ENCODE measurements around the gene DCTPP1.

Gene DCTPP1

DNA sequence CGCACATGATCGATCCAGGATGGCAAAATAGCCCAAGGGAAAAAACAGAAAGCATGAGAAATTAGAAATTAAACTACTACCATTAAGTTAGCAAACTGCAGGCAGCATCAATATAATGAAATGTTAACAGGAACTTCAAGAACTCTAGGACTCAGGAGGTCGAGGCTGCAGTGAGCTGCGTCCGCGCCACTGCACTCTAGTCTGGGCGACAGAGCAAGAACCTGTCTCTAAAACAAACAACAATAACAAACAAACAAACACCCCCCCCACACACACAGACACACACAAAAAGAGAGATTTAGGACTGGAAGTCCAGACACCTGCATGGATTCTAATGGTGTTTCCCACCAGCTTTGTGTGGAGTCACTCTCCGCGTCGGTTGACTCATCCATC lies 16.4 kb upstream of the DCTPP1 start:
- no peak for DNase-seq

DNA sequence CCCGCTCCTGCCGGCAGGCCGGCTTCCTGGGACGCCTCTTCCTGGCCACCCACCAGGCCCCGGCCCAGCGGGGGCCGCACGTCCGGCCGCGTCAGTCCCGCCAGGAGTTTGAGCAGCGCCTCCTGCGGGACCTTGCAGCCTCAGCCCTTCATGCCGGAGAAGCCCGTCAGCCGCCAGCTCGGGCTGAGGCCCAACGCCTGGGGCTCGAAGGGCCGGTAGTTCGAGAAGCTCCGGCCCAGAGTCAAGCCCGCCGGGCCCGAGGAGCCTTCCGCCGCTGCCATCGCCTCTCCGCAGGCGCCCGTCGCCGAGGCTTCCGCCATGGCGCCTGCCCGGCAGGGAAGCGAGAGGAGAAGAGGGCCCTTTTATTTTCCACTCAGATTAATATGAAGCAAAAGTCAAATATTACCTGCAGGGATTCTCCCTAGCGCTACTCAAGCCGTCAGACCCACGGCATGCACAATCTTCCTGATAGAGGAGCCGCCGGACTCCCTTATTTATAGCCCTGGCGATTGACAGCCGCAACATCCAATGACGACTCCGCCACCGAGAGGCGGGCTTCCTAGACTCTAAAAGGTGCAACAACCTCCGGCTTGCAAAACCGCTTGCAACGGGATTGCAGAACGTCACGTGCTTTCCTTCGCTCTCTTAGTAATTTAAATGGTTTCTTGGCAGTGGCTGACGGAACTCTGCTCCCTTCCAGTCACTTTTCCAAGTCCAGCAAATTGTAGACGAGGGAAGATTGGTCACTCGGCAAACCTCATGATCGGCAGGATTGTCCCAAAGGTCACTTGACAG lies 15.8 kb upstream of the DCTPP1 start, which contains the start of gene SEPHS2:
Gene SEPHS2, minus strand, starts transcription at position 467 of the 795 bp plus-strand sequence. Its CDS starts 147 bp downstream, at position 320.
- peak; percentile 96 for DNase-seq

DNA sequence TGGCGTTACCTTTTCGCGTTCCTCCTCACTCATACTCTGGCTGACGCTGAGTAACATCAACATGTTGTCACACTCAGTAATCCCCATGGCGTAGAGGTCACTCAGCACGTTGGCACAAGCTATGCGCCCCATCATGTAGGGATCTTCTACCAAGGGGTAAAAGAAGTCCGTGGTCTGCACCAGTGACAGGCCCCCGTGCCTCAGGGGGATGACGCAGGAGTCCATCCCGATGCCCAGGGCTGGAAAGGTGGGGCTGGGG lies 15.2 kb upstream of the DCTPP1 start:
- no peak for DNase-seq

DNA sequence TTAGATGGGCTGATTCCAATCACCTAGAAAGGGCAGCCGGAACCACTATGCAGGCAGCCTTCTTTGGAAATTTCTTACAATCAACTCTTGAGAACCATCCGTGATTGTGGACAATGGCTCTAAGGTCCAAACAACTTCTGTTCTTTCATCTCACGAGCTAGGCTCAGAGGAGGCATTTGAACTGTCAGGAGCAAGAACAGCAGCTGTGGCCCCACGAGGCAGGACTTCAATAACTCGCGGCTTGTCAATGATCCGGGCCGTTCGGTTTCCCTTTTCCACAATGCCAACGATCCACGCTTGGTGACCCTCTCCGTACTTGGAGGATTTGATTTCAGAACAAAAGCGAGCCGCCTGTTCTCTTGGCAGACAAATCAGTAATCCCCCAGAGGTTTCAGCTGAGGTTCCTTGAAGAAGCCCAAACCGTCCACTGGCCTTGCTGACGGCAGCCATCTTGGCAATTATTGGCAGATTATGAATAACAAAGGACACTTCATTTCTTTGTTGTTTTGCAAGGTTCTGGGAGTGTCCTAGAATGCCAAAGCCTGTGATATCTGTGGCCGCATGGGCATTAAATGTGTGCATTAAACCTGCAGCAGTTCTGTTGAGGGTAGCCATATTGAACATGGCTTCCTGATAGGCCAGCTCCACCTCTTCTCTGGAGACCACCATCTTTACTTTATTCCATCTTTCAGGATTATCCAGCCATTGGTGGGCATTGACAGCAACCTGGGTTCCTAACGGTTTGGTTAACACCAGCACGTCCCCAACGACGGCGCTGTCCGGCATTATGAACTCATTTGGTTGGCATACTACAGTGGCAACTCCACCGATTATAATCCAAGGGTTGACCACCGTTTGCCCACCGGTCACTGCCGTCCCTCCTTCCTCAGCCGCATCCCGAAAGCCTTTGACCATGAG lies 14.7 kb upstream of the DCTPP1 start:
- no peak for DNase-seq

DNA sequence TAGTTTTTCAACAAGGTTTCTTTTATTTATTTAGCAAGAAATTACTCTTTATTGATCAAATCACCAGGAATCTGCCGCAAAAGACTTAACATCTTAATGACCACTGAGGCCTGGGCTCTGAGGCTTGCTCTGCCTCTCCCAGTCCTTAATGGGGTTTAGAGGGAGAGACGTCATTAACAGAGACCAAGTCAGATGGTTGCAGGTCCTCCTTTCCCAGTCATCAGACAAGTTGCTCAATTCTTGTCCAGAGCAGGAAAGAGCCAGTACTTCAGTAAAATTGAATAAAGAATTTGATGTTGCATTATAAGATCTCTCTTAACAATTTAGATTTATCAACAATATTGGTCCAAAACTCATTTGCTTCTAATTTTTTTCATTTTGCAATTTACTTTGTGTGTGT lies 13.8 kb upstream of the DCTPP1 start:
- DNase-seq, result no peak

DNA sequence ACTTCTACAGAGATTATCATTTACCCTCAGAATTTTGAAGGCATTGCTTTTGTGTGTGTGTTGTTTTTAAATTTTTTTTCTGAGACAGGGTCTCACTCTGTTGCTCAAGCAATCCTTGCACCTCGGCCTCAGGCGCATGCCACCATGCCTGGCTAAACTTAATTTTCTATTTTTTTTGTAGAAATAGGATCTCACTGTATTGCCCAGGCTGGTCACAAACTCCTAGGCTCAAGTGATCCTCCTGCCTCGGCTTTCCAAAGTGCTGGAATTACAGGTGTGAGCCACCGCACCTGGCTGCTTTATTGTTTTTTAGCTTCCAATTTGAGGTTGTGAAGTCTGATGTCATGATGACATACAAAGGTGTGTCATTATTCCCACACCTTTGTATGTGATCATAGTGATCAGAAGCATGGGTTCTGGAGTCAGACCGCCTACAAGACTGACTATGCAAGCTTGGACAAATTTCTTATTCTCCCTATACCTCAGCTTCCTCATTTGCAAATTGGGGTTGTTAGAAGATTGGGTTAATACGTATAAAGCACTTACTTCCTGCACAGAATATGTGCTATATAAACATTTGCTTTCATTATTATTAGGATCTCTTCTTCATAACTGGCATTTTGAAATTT lies 10.0 kb upstream of the DCTPP1 start:
- no peak for DNase-seq

DNA sequence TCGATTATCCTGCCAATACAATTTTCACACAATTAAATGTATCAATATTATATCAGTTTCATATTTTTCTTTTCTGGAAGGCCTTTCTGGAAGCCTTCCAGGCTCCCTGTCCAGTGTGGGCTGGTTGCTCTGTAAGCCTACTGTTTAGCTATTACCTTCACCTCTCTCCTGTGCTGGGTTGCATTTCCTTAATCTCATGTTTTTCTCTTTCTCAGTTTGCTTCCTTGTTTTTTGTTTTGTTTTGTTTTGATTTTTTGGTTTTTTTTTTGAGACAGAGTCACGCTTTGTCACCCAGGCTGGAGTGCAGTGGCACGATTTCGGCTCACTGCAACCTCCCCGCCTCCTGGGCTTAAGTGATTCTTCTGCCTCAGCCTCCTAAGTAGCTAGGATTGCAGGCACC lies 9.0 kb upstream of the DCTPP1 start:
- DNase-seq, result no peak

DNA sequence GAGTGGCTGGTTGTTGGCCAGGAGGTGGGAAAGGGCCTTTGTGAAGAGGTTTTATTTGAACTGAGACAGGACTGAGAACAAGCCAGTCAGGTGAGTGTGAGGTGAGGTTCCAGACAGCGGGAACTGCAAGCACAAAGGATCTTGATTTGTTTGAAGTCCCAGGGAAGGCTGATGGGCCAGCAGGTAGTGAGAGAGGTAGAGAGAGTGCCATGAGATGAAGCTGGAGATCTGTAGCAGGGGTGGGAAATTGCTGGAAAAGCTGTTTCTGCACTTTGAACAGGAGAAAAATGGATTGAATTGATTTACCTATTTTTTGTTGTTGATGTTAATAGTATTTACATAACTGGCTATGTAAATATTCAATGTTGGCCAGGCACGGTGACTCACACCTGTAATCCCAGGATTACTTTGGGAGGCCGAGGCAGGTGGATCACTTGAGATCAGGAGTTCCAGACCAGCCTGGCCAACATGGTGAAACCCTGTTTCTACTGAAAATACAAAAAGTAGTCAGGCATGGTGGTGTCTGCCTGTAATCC lies 7.7 kb upstream of the DCTPP1 start:
- no peak for DNase-seq

DNA sequence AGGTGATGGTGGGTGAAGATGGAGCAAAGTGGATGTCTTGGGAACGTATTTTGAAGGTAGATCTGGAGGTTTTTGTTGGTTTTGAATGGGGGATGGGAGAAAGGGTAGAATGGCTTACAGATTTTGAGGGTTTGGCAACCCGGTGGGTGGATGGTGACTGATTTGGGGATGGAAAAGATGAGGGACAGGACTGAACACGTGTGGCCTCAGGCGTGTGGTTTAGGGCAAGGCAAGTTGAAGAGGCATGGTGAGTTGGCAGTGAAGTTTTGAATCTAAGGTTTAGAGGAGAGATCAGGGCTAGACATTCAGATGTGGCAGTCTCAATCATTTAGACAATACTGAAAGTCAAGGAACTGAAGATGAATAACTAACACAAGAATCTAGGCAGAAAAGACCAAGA lies 5.0 kb upstream of the DCTPP1 start:
- DNase-seq, result no peak

DNA sequence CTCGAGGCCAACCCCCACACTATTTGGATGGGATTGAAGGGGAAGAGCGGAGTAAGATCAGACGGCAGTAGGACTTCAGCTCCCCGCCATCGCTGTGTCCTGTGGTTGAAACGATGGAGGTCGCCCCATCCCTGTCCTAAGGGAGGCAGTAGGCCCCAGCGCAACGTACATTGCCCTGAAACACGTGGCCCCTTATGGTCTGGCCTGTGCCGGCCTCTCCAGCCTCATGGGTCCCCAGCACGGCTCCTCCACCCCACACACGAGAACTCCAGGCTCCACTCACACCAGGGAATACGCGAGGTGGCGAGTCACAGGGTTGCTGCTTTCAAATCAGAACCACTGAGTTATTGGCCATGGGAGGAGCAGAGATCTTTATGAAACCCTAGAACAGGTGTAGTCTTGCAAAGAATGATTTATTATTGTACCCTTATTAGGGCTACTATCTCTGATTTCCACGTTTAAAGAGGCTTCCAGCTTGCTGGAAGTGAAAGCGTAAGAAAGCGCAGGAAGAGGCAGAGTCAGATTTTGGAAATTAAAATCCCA lies 669 bp upstream of the DCTPP1 start:
- no peak for DNase-seq

DNA sequence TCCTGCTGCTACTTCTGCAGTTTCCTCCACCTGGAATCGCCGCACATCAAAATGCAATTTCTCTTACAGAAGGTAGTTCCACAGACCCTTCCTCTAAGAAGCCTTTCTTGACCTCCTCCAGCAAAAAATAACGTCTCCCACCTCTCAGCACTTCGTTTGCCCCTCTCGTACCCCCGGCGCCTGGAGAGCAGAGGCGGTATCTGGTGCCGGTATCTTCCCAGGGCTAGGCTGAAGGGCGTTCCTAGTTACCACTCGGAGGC lies 482 bp downstream of the DCTPP1 start:
- no peak for DNase-seq

DNA sequence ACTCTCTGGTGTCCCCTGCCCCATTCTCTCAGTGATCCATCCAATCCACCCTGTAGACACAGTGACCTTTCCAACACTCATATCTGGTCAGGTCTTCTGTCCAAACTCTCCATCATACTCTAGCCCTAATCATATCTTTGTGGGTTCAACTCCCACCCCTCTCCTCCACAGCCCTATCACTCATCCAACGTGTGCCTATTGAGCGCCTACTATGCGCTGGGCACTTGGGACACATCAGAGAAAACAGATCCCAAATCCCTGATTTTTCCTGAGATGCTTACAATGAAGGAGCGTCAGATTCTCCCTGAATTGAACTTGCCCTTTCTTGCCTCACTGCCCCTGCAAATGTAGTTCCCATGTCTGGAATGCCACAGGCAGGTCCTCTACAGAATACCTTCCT lies 1.8 kb downstream of the DCTPP1 start:
- no peak for DNase-seq

DNA sequence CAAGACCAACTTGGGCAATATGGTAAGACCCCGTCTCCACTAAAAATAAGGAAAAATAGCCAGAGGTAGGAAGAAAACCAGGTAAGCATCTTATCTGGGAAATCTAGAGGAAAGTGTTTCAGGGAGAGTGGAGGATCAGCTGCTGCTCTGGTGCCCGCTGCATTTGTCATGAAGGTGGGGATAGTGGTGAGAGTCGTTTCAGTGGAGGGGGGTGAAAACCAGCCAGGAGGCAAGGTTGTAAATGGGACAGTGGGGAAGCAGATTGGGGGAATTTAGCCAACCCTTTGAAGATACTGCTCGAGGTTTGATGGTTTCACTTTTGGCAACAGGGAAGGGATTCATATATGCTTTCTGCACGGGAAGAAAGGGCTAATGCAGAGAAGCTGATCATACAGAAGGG lies 8.8 kb downstream of the DCTPP1 start:
- no peak for DNase-seq

DNA sequence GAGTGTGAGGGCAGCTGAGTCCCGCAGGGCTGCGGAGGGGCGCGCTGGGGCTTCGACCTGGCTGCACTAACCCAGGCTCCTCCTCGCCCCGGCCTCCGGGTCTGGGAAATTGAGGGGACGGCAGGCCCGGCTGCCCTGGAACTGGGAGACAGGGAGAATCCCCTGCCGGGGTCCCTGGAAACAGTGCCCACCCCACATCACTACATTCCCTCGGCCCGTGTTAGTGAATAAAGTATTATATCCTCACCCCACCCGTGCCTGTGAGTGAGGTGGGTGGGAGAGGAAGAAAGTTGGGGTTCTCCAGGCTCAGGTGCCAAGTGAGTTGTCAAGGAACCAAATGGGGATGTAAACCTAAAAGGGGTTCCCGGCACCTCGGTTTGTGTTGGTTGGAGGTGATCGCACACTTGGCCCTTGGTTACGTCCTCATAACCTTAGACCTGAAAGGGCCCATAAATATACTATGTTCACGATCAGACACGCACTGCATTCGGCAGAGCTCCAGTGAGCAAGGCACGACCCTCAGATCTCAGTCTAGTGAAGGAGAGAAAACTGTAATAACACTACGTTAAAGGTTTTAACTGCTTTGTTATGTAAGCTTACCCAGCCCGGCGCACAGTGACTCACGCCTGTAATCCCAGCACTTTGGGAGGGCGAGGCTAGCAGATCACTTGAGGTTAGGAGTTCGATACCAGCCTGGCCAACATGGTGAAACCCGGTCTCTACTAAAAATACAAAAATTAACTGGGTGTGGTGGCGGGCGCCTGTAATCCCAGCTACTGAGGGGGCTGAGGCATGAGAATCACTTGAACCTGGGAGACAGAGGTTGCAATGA lies 11.3 kb downstream of the DCTPP1 start:
- no peak for DNase-seq

DNA sequence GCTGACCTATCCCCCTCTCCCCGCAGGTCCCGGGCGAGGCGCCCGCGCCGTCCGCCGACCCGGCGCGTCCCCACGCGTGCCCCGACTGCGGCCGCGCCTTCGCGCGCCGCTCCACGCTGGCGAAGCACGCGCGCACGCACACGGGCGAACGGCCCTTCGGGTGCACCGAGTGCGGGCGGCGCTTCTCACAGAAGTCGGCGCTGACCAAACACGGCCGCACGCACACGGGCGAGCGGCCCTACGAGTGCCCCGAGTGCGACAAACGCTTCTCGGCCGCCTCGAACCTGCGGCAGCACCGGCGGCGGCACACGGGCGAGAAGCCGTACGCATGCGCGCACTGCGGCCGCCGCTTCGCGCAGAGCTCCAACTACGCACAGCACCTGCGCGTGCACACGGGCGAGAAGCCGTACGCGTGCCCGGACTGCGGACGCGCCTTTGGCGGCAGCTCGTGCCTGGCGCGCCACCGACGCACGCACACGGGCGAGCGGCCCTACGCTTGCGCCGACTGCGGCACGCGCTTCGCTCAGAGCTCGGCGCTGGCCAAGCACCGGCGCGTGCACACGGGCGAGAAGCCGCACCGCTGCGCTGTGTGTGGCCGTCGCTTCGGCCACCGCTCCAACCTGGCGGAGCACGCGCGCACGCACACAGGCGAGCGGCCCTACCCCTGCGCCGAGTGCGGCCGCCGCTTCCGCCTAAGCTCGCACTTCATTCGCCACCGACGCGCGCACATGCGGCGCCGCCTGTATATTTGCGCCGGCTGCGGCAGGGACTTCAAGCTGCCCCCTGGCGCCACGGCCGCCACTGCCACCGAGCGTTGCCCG lies 12.1 kb downstream of the DCTPP1 start:
- peak; percentile 94 for DNase-seq

DNA sequence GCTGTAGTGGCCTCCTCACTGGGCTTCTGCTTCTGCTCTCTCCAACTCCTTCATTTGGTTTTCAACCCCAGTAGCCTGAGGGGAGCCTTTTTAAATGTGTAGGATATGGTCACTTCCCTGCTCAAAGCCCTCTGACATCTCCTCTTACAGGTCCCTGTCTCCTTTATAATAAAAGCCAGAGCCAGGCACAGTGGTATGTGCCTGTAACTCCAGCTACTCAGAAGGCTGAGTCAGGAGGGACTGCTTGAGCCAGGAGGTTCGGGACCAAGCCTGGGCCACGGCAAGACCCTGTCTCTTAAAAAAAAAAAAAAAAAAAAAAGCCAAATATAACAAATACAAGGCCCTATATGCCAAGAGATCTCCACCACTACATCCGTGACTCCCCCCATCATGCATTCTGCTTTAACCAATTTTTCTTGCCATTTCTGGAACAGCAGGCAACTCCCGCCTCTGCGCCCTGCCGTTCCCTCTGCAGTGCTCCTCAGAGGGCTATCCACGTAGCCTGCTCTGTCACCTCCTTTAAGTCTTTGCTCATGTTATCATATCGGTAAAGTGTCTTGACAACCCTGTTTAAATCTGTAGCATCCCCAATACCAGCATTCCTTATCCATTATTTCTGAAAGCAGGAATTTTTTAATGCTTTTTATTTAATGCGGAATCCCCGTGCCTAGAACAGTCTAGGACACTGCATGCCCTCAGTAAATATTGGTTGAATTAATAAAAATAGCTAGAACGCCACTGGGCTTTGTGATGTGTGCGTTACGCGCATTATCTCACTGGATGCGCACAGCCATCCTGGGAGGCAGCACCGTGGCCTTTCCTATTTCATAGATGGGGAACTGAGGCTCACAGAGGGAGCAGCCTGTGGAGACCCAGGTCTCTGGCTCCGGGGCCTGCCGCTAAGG lies 13.0 kb downstream of the DCTPP1 start:
- no peak for DNase-seq

DNA sequence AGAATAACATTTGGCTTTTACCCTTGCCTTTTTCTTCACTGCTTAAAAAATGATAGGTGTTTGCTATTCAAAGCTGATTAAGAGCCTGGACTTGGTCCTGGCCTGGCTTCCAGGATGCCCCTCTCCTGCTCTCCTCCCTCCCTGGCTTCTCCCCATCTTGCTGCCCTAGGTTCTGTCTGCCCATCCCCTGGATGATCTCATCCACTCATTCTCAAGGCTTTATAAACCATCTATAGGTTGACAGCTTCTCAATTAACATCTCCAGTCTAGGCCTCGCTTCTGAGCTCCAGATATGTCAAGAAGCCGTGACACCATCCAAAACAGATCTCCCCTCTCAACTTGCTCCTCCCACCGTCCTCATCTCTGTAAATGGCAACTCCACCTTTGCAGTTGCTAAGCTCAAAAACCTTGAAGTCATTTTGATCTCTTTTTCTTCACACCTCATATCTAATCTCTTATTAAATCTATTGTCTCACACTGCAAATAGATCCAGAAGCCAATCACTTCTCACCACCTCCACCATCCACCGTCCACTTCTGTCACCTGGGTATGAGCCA lies 13.7 kb downstream of the DCTPP1 start:
- DNase-seq, result no peak

DNA sequence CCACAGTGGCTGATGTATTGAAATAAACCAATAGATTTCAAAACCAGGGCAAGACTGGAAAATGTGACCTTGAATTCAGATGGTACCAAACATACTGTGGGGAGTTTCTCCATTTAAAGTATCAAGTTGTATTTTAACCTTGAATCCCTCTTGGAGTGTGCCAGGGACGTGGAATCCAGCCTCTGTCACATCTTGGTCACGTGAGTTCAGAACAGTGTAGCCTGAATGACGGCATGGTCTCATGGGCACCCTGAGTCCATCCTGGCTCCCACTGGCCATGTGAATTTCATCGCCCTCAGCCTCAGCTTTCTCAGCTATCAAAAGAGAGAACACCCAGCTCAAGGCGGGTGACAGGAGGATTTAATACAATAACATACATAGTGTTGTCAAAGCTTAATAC lies 15.7 kb downstream of the DCTPP1 start:
- no peak for DNase-seq

DNA sequence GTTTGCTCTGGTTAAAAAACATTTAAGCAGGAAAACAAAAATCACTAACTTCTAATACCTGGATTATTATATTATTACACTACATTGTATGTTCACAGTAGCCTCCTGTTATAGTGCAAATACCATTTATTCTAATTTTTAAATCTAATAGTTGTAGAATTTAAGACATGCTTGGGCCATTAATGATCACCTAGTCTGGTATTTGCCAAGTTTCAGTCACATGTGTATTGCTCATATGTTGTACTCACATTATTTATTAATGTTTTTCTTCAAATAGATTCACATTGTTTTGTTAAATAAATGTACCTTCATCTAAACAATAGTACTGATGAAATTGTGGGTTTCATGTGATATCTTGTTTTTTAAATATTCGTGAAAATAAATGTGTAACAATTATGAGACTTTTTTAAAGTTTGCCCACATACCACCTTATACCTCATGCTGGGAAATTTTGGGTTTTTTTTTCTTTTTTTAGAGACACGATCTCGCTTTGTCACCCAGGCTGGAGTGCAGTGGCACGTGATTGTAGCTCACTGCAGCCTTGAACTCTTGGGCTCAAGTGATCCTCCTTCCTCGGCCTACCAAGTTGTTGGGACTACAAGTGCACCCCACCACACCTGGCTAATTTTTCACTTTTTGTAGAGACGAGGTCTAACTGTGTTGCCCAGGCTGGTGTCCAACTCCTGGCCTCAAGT lies 16.6 kb downstream of the DCTPP1 start:
- DNase-seq, result no peak
